CD4-positive, alpha-beta T cell treated with Interferon alpha-2 for 1 hour (primary cell): ENCODE results near the gene PRKN.
"Not testable (repeated sequence)": the region's sequence is repeated elsewhere in the genome, so short reads cannot be mapped to it uniquely, and the experiment has no call there.

Experiments
- DNase-seq, 2 donors: peaks; one replicate each; pipeline ENCODE4 v3.0.0-alpha.2; 2020 to 2022

PRKN gene

DNA sequence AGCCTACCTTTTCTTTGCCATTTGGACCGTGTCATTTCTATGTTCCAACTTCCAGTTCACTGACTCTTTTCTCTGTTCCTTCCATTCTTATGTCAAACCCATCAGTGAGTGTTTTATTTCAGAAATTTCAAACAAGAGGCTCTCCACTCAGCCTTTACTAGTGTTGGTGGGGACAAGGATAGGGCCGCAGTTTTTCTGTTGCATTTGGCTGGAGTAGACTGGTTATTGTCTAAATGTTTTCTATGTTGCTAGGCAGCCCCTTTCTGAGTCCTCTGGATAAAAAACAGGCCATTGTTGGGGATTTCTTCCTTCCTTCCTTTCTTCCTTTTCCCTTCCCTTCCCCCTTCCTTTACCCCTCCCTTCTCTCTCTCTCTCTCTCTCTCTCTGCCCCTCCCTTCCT lies 288.6 kb downstream of the PRKN start:
- DNase-seq: no peak

DNA sequence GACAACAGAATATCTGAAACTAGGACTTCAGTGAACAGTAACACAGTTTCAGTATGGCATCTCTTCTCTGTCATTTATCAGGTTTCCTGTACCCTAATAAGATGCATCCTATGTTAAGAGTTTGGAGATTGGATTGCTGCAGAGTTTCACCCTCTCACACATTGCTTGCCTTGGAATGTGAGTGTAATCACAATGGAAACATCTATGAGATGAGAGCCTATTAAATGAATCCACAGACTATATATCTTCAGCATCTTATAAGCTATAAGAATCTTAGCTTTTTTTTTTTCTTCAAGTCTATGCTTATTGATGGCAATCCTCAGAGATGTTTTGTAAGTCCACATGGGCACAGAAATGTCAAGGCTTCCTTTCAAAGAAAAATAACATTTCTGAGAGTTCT lies 292.5 kb downstream of the PRKN start:
- no peak for DNase-seq

DNA sequence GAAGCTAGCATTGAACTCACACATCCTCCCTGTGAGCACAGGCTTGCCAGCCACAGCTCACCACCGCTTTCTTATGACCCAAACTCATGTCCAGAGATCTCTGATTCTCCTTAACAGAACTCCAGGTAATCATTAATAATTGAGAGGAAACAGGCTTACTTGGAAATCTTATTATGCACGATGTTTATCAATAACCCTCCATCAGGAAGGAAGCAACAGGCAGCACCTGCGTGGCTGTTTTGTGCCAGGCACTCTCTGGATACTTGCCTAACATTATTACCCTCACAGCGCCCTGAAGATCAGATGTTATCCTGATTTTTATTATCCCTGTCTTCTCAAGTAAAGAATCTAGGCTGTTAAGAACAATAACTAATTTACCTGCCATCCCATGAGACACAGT lies 306.6 kb downstream of the PRKN start:
- DNase-seq: no peak

DNA sequence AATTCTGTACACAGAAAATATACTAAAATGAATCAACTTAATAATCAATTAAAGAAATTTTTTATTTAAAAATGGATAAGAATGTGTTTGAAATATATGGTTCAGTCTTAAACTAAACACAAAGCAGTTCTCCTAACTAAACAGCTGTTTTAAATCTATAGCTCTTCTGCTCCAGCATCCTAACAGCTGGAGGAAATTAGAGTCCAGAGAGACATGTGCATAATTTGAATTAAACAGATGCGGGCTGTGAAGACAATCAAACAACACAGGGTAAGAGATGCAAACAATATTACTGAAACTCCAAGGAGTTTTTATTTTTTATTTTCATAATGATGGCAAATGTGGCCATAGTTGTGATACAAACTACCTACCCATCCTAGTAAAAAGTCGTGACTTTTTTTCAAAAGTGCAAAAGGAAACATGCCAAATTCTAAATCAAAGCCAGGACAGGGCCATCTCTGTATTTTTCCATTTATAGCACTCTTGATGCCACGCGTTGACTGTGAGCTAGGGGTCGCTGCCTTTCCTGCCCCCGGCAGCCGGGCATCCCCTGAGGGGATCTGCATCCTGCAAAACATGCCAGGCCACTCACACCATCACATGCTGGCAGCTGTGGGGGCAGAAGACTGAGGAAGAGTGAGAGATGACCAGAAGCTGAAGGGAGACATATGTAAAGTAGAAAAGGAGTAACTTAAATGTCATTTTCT lies 310.6 kb downstream of the PRKN start:
- DNase-seq: no peak

DNA sequence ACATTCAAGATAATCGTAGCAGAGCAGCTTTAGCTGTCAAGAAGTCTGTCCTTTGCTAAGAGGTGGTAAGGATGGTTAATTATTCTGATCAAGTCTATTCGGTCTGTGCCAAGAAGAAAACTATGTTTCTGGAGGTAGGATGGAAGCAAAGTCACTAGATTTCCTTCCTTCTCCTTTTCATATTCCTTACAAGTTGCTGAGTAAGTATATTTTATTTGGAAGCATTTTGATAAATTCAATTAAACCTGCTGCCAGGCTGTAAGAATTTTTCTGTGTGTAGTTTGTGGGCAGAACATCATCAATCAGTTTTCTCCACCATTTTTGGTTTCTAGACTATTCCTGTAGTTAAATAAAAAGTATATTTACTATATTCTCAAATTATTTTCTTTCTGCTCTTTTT lies 311.3 kb downstream of the PRKN start:
- no peak for DNase-seq

DNA sequence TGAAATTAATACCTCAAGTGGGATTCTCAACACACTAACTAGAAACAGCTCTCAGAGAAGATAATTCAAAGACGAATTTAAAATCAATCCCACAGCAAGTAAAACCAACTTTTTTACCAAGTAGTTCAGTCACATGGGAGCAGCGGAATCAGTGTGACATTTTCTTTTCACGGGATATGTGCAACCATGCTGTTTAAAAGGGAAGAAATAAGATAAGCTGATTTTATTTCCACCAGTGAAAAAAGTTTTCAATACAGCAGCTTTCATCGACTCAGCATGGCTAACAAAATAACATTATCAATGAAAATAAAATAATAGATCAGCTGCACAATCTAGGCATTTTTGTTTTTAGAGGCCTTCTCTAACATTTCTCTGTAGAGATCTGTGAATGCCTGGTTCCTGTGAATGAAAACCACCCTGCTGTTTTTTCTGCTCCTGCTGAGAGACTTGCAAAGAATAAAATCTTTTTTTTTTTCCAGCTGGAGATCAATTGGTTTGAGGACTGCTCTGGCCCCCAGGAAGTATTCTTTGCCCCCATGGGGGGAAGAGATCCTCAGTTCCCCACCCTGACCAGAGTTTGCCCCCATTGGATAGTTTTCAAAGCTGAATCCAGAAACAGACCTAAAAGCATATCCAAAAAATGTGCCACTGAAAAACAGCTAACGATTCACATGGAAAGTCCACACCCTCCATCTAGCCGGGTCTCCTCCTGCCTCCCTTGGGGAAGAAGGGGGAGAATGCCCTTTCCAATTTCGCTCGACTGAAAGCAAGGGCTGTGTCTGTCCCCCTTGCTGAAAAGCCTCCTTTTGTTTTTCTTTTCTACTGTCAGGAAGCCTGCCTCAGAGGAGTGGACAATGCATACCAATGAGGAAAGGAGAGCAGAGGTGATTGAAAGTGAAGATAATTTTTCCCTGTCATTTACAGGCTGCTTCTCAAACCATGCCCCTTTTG lies 317.6 kb downstream of the PRKN start:
- no peak for DNase-seq

DNA sequence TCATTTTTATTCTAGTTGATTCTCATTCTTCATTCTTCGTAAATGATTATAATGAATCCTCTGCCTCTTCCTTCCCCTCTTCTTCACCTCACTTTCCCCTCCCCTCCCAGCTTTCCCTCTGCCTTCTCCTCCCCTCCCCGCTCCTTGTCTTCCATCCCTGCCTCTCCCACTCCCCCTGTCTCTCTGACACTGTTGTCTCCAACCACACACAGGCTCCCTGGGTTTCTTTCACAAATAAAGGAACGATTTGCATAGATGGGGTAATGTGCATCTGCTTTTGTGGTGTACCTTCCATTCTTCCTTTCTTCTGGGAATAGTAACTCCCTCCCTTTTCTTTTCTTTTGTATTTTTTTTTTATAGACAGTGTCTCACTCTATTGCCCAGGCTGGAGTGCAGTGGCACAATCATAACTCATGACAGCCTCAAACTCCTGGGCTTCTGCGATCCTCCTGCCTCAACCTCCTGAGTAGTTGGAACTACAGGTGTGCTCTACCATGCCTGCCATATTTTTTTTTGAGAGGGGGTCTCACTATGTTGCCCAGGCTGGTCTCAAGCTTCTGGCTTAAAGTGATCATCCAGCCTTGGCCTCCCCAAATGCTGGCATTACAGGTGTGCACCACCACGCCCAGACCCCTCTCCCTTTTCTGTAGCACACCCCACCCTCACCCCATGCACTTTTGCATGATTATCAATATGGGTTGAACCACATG lies 318.6 kb downstream of the PRKN start:
- DNase-seq: no peak

DNA sequence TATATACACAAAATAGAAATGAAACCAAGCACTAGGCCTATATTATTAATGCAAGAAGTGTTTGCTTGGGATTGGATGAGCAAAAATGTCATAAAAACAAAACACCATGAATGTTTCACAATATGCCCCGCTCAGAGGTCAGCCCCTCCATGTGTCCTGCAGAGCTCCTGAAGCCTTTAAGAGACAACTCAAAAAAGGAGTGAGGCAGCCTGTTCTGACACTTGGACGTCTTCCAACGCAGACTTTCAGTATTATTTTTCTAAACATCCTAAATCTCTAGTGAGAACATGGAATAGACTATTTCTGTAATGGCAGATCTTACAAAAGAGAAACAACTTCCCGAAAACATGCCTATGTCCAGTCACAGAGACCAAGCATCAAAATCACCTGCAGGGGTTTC lies 322.6 kb downstream of the PRKN start:
- DNase-seq: no peak

DNA sequence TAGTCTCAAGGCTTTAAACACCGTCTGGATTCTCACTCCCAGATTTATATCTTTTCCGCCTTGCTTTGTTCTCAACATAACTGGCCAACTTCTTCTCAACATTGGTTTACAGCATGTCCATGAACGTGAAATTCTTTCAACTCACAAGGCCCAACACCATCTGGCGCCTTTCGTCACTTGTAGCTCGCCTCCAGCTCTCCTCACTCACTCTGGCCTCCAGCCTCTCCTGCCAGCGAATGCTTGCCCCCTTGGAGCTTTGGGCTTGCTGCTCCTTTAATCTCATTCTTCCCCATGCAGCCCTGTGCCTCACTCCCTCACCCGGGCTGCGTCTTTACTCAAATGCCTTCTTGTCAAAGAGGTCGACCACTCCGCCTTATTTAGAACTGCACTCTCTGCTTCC lies 324.5 kb downstream of the PRKN start:
- no peak for DNase-seq

DNA sequence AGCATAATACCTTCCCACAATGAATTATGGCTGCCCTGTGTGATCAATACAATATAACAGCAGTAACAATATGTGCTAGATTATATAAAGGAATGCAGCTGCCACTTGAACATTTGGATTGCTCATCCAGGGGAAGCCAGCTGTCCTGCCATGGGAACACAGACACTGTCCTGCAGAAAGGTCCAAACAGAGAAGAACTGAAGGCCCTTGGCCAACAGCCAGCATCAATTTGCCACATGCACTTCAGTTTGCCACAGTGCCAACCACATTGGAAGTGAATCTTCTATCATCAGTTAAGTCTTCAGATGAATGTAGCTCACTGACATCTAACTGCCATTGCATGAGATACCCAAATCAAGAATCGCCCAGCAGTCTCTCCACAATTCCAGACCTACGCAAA lies 332.4 kb downstream of the PRKN start:
- DNase-seq: no peak

DNA sequence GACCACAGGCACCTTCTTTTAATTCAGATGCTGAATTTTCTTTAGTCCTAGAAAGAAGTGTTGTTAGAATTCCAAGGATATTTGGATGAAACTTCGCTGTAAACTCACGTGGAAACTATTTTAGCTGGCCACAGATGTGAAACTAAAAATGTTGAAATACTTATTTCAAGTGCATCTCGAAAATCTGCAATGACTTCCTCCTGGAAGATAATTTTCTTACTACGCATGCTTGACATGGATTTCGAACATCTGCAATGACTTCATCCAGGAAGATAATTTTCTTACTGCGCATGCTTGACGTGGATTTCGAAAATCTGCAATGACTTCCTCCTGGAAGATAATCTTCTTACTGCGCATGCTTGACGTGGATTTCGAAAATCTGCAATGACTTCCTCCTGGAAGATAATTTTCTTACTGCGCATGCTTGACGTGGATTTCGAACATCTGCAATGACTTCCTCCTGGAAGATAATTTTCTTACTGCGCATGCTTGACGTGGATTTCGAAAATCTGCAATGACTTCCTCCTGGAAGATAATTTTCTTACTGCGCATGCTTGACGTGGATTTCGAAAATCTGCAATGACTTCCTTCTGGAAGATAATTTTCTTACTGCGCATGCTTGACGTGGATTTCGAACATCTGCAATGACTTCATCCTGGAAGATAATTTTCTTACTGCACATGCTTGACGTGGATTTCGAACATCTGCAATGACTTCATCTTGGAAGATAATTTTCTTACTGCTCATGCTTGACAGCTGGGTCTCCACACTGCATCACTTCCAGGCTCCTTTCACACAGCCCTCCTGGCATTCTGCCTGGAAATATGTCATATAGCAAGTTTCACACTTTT lies 336.4 kb downstream of the PRKN start:
- not testable (repeated sequence) for DNase-seq

DNA sequence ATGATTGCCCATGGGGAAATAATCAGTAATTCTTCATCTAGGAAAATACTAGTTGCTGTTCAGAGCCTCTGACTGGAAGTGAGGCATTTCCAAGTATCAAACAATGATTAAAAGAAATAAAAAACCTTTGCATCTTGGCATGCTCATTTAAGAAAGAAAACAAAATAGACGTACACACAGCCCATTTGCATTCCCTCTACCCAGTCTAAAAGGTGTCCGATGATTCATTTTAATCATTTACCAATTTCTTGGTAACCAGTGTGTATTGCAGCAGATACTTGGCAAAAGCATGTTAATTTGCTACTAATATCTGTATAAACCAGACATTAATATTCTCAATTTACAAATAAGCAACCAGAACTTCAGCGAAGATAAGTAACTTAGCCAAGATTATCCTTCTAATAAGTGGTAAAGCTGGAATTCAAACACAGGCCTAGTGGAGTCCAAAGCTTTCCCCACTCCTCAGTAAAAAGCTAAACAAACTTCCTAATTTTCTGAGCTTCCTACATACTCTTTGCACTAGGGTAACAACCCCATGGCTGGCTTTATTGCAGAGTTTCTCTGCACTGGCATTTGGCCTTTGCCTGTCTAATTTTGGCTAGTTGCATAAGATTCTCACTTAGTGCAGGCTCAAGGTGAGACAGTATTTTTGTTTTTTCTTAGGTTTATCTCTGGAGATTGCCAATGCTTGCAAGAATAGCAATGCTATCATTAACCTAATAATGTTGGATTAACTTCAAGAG lies 338.1 kb downstream of the PRKN start:
- no peak for DNase-seq

DNA sequence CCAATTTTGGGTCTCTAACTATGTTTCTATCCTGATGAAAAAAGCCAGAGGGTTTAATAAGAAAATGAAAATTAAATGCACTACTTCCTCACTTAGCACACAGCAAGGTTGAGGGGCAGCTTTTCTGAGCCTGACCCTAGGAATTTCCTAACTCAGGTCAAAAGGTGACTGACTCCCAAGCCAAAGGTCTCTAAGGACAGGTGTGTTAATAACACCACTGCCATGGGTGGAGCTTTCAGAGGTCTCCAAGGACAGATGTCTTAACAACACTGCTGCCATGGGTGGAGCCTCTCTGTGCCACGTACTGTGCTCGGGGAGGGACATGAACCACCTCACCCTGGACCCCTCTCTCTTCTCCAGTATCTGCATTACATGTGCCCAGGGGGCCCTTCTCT lies 339.2 kb downstream of the PRKN start:
- no peak for DNase-seq

DNA sequence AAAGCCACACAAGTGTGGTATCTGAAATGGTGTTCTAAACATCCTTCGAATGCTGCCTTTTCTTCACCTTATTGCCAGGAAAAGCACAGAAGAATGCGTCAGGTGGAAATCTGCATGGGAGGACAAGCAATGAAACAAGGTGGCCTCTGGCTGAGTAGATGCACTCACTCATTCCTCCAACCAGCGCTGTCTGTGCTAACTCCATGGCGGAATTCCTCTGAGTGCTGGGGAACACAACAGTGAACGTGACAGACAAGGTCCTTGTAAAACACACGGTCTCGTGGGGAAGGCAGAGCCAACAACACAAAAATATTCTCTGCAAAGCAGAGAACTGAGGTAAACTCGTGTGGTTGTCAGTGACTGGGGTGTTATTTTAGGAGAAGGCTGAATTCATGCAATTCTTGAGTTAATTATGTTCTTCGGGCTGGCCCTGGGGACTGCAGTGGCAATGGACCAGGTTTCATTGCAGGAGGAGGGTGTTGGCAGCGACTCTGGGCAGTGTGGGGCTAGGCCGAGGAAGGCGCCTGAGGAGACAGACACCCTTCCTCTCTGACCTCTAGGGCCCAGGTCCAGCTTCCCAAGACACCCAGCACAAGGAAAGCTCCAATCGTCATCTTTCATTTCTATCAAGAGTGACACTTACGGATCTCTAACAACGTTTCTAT lies 339.7 kb downstream of the PRKN start:
- no peak for DNase-seq

DNA sequence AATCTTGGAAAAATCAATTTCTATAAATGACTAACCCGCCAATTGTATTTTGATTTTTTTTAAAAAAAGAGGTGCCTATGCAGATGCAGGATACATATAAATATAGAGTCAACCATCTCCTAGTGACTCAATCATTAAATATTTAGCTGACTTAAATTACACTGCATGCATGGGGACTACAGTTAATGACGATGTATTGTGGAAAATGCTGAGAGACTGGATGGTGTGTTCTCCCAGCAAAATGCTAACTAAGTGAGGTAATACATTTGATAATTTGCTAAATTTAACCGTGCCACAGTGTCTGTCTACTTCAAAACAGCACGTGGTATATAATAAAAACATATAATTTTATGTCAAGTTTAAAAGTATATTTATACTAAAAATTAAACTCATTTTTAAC lies 341.6 kb downstream of the PRKN start:
- DNase-seq: no peak

DNA sequence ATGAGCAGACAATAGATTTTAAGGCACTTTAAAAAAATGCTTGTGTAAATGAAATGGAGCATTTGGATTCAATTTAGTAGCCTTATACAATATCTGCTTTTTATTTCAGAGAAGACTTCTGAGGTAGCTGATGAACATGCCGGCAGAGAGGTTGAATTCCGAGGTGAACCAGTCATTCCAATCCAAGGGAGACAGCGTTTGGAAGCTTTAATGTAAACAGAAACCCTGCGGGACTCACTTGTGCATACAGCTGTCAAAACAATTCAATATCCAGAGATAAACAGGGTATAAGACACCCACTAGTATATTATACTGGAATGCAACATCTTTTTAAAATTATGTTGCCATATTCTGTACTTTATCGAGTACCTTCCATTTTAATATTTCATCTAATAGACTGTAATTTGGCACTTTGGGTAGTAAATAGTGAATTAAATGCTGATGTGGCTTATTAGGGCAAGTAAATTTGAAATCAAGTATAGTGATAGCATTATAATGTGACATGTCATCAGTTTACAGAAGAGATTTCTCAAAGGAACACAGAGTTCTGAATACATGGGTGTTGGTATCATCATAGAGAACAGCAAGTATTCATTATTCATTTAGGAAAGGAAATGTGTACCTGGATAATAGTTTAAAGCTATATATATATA lies 347.7 kb downstream of the PRKN start:
- no peak for DNase-seq

DNA sequence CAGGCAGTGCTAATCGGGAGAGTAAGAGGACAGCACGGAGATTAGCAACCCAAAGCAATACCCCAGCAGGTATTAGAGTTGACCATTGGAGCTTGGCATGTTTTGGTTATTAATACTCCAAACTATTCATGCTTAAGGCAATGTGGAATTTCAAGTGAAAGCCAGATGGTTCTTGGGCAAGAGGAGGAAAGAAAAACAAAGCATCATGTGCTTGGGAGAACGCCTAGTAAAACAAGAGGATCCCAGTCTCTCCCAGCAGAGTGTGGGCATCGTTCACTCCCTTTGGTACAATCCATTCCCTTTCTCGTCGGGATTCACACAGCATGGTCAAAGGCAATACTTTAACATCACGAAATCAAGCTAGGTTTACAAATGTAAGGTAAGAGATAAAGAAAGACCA lies 349.8 kb downstream of the PRKN start:
- no peak for DNase-seq

DNA sequence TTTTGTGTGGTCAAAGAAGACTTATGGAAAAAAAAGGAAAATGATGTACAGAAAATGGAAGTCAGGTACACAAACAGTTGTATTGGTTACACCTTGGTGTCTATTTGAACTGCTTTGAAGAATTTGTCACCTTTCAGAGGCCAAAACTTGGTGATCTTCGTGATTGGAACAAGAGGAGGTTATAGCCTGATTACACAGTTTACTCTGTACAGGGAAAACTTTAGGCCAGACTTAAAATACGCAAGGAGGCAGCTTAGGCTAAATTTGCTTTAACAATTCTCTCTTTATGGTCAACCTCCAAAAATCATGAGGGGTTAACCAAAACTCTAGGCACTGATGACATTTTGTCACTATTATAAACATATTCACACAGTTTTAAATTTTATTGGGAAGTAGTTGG lies 353.7 kb downstream of the PRKN start:
- DNase-seq: no peak

DNA sequence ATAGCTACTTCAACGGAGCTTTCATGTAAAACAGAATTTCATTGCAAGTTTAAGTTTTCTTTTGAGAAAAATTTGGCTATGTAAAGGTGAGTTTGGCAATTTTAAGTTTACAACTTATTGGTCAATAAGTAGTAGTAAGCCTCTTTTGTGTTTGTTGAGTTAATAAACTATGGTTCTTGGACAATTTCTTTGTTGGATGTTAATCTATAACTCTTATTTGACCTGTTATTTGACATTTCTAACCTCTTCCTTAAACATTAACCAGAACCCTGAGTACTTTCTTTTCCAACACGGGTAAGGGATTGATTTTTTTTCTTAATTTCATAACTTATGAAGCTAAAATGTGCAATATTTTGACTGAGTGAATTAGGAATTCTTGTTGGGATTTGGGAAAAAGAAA lies 354.4 kb downstream of the PRKN start:
- DNase-seq: no peak

DNA sequence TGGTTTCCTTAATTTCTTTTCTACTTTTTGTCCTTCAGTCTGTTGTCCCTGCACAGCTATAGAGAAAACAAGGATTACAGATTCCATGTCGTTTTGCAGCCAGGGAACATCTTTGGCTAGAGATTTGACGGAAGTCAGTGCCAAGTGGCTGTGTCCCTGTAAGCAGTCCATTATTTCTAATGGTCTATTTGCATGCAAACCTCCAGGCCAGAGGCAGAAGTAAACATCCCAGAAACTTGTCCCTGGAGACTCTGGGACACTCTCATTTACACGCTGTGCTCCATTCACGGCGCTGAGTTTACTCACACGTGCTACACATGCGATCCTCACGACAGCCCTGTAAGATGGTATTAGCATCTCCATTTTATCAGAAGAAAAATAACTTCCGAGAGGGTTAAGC lies 355.5 kb downstream of the PRKN start:
- no peak for DNase-seq

DNA sequence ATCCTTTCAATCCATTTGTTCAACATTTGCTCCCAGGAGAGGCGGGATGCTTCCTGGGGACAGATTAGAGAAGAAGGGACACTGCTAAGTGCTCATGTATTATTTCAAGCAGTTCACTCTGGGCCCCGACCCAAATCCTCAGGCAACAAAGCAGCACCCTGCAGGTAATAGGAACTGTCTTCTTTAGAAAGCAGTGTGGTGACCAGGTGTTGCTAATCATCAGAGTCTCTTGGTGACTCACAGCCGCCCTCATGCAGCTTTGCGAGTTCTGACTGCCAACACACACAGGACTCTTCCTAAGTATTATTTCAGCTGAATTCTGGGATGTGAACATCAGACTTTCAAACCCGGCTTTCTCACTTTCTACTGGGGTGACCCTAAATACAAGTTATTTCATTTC lies 356.4 kb downstream of the PRKN start:
- no peak for DNase-seq
